CD4-positive, alpha-beta T cell (primary cell): Measurements from ENCODE around the gene MIR17HG. TPM values are rescaled to one million over a fixed set of nuclear protein-coding genes. Genes with fewer than 3 reads are reported as not detected.
"Not testable (repeated sequence)": the region's sequence is repeated elsewhere in the genome, so short reads cannot be mapped to it uniquely, and the experiment has no call there.

ENCODE experiments used
- ATAC-seq: fragments of 200-7000 bp; cut with Tn5 transposase; one replicate; pipeline ENCODE4 v1.10.0; 2022; ENCODE audit warnings: mild to moderate bottlenecking; ENCODE audit not compliant: poor library complexity
- CTCF ChIA-PET: fragments of 350-600 bp; sonication (Branson Sonifier 250); formaldehyde crosslinking; loops from one replicate; lab custom pipeline; 2021; ENCODE audit warnings: antibody characterized with exemption, inconsistent platforms; lab: Charles Lee
- POLR2A ChIA-PET: fragments of 350-600 bp; sonication (Branson Sonifier 250); formaldehyde crosslinking; loops from one replicate; lab custom pipeline; 2021; ENCODE audit warnings: antibody characterized with exemption, inconsistent platforms; lab: Charles Lee
- DNase-seq, 14 experiments: peaks; one replicate each; pipeline ENCODE4 v3.0.0-alpha.2; 2013 to 2020; ENCODE audit warnings: mixed read lengths in 2 of 14
- H3K27ac ChIP-seq, 2 donors: one replicate each; pipeline versions ENCODE4 v1.5.1 to v1.7.0; 2013; ENCODE audit warnings: low read length in 2 of 2, low read depth in 1 of 2, mild to moderate bottlenecking in 1 of 2
- H3K27me3 ChIP-seq, 2 experiments: 1 replicate in 1 of 2; 2 replicates in 1 of 2; pipeline versions ENCODE4 v1.6.1 to v1.7.0; 2013; ENCODE audit warnings: low read length in 2 of 2, control low read depth in 1 of 2, mild to moderate bottlenecking in 1 of 2, moderate library complexity in 1 of 2; ENCODE audit not compliant: insufficient read depth in 2 of 2, control insufficient read depth in 1 of 2
- H3K36me3 ChIP-seq: one replicate; pipeline ENCODE4 v1.6.1; 2013; ENCODE audit warnings: low read length, control low read depth; ENCODE audit not compliant: insufficient read depth
- H3K4me1 ChIP-seq: one replicate; pipeline ENCODE4 v1.6.1; 2013; ENCODE audit warnings: low read length, control low read depth; ENCODE audit not compliant: insufficient read depth
- H3K4me3 ChIP-seq: one replicate; pipeline ENCODE4 v1.5.1; 2013; ENCODE audit warnings: mild to moderate bottlenecking, low read length, moderate library complexity
- H3K9me3 ChIP-seq, 2 experiments: 1 replicate in 1 of 2; 2 replicates in 1 of 2; pipeline versions ENCODE4 v1.6.1 to v1.7.0; 2013; ENCODE audit warnings: low read length in 2 of 2, mild to moderate bottlenecking in 2 of 2, control low read depth in 1 of 2, moderate library complexity in 1 of 2; ENCODE audit not compliant: control insufficient read depth in 1 of 2, insufficient read depth in 1 of 2
- H3K27ac Mint-ChIP-seq: one replicate; pipeline ENCODE4 v1.8.0; 2020; ENCODE audit warnings: mixed read lengths
- H3K27me3 Mint-ChIP-seq: one replicate; pipeline ENCODE4 v1.8.0; 2021; ENCODE audit warnings: mixed read lengths
- H3K36me3 Mint-ChIP-seq: one replicate; pipeline ENCODE4 v1.8.0; 2021; ENCODE audit warnings: low read depth, mixed read lengths
- H3K4me1 Mint-ChIP-seq: one replicate; pipeline ENCODE4 v1.8.0; 2021; ENCODE audit warnings: low read depth, mixed read lengths
- H3K4me3 Mint-ChIP-seq: one replicate; pipeline ENCODE4 v1.8.0; 2020; ENCODE audit warnings: mild to moderate bottlenecking, mixed read lengths
- H3K9me3 Mint-ChIP-seq: one replicate; pipeline ENCODE4 v1.8.0; 2020; ENCODE audit warnings: mixed read lengths
- intact Hi-C, 2 experiments: fragments of 100-400 bp; cut with DNase I in 1 of 2; cut with micrococcal nuclease in 1 of 2; formaldehyde crosslinking; loops; one replicate each; pipeline versions ENCODE4 v1.15.1 to v1.9.0; 2023 to 2025; cut with DNase I, micrococcal nuclease
- total RNA-seq, 174 experiments: library from RNA in 2 of 174; stranded (reverse) in 2 of 174; gene quantifications; one replicate each; pipeline ENCODE4 v1.2.3 and lab custom pipeline; 2021 to 2026
- TF ChIP-seq, protein P1 (sequence below): fragments of 200-600 bp; IDR thresholded peaks from one replicate; pipeline ENCODE4 v1.8.0; 2022; ENCODE audit warnings: antibody characterized with exemption, mild to moderate bottlenecking

The MIR17HG gene
- total RNA-seq, 2 experiments from 2014 or later: 6.0 to 6.6 TPM

DNA sequence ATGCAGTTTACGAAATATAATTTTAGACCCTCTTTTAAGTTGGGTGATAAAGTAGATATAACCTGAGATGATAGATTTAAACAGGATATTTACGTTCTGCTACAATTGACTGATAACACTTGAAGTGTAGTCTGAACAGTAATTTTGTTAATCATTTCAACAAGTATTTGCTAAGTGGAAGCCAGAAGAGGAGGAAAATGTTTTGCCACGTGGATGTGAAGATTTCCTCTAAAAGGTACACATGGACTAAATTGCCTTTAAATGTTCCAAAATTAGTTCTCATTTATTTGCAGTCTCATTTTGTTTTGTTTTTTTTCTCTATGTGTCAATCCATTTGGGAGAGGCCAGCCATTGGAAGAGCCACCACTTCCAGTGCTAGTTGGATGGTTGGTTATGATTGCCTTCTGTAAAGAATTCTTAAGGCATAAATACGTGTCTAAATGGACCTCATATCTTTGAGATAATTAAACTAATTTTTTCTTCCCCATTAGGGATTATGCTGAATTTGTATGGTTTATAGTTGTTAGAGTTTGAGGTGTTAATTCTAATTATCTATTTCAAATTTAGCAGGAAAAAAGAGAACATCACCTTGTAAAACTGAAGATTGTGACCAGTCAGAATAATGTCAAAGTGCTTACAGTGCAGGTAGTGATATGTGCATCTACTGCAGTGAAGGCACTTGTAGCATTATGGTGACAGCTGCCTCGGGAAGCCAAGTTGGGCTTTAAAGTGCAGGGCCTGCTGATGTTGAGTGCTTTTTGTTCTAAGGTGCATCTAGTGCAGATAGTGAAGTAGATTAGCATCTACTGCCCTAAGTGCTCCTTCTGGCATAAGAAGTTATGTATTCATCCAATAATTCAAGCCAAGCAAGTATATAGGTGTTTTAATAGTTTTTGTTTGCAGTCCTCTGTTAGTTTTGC lies 2.8 kb downstream of the MIR17HG start:
- POLR2A ChIA-PET: interaction anchor here (1.4 kb wide), 1 partner anchor 10 kb away, joined by 5 read pairs; no protein-coding TSS in a partner anchor
- Histone ChIP-seq H3K27ac (no peak overlapping the region), H3K4me3 (no peak overlapping the region), H3K4me1 (peaks cover 16% of the 10 kb centered on the region), H3K27me3 (no peaks in the 10 kb centered on the region), H3K9me3 (no peaks in the 10 kb centered on the region), H3K36me3 (peaks cover 50% of the 10 kb centered on the region)
- H3K4me1 Mint-ChIP-seq: peaks cover 47% of the 10 kb centered on the region
- CTCF ChIA-PET: no interaction called here
- peak overlapping the region; percentile 92 for H3K4me3 Mint-ChIP-seq
- TF ChIP-seq, protein P1, sequence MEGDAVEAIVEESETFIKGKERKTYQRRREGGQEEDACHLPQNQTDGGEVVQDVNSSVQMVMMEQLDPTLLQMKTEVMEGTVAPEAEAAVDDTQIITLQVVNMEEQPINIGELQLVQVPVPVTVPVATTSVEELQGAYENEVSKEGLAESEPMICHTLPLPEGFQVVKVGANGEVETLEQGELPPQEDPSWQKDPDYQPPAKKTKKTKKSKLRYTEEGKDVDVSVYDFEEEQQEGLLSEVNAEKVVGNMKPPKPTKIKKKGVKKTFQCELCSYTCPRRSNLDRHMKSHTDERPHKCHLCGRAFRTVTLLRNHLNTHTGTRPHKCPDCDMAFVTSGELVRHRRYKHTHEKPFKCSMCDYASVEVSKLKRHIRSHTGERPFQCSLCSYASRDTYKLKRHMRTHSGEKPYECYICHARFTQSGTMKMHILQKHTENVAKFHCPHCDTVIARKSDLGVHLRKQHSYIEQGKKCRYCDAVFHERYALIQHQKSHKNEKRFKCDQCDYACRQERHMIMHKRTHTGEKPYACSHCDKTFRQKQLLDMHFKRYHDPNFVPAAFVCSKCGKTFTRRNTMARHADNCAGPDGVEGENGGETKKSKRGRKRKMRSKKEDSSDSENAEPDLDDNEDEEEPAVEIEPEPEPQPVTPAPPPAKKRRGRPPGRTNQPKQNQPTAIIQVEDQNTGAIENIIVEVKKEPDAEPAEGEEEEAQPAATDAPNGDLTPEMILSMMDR: no peak
- DNase-seq (no peak), ATAC-seq (no peak)
- H3K27ac Mint-ChIP-seq: peak overlapping the region; percentile 39
- intact Hi-C loops: loop anchor here (2.0 kb wide), 2 partner anchors 37 to 49 kb away; partner anchors contain the start of gene GPC5 (in 1 of the 2)
- peaks cover 66% of the 10 kb centered on the region for H3K36me3 Mint-ChIP-seq
- no peaks in the 10 kb centered on the region for H3K27me3 Mint-ChIP-seq
- H3K9me3 Mint-ChIP-seq: no peaks in the 10 kb centered on the region

DNA sequence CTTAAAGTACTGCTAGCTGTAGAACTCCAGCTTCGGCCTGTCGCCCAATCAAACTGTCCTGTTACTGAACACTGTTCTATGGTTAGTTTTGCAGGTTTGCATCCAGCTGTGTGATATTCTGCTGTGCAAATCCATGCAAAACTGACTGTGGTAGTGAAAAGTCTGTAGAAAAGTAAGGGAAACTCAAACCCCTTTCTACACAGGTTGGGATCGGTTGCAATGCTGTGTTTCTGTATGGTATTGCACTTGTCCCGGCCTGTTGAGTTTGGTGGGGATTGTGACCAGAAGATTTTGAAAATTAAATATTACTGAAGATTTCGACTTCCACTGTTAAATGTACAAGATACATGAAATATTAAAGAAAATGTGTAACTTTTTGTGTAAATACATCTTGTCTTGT lies 3.6 kb downstream of the MIR17HG start:
- Histone ChIP-seq H3K9me3 (no peaks in the 10 kb centered on the region), H3K36me3 (peaks cover 57% of the 10 kb centered on the region), H3K4me3 (no peak overlapping the region), H3K27me3 (no peaks in the 10 kb centered on the region), H3K27ac (no peak overlapping the region), H3K4me1 (peaks cover 16% of the 10 kb centered on the region)
- Mint-ChIP-seq H3K4me1 (peaks cover 47% of the 10 kb centered on the region), H3K36me3 (peaks cover 75% of the 10 kb centered on the region), H3K27me3 (no peaks in the 10 kb centered on the region), H3K9me3 (no peaks in the 10 kb centered on the region), H3K4me3 (peak overlapping the region; percentile 92), H3K27ac (peak overlapping the region; percentile 39)
- ChIA-PET CTCF (no interaction called here), POLR2A (no interaction called here)
- ATAC-seq (no peak), DNase-seq (no peak)
- TF ChIP-seq, protein P1: no peak
- intact Hi-C loops: no loop called here

DNA sequence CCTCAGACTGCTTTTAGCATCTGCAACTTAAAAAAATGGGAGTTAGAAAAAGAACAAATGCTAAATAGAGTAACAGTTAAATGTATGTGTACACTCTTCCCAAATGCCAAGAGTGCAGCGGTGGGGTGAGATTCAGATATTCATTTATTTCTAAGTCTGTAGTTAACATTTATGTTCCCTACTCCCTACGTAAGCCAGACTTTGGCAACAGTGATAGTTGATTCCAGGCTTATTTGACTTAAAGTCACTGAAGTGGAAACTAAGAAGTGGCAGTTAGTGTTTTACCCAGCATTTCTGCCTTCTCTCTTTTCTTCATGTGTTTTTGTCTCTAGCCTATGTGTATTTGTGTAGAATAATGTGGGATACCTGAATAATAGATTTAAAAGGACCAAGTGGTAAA lies 4.5 kb downstream of the MIR17HG start:
- Mint-ChIP-seq H3K27ac (no peak overlapping the region), H3K27me3 (no peaks in the 10 kb centered on the region), H3K36me3 (peaks cover 81% of the 10 kb centered on the region), H3K4me1 (peaks cover 48% of the 10 kb centered on the region), H3K4me3 (no peak overlapping the region), H3K9me3 (no peaks in the 10 kb centered on the region)
- ChIA-PET POLR2A (no interaction called here), CTCF (no interaction called here)
- DNase-seq (no peak), ATAC-seq (no peak)
- peaks cover 13% of the 10 kb centered on the region for H3K4me1 ChIP-seq
- intact Hi-C loops: no loop called here
- peaks cover 57% of the 10 kb centered on the region for H3K36me3 ChIP-seq
- H3K9me3 ChIP-seq: no peaks in the 10 kb centered on the region
- no peaks in the 10 kb centered on the region for H3K27me3 ChIP-seq
- TF ChIP-seq, protein P1: no peak
- H3K4me3 ChIP-seq: no peak overlapping the region
- H3K27ac ChIP-seq: no peak overlapping the region

DNA sequence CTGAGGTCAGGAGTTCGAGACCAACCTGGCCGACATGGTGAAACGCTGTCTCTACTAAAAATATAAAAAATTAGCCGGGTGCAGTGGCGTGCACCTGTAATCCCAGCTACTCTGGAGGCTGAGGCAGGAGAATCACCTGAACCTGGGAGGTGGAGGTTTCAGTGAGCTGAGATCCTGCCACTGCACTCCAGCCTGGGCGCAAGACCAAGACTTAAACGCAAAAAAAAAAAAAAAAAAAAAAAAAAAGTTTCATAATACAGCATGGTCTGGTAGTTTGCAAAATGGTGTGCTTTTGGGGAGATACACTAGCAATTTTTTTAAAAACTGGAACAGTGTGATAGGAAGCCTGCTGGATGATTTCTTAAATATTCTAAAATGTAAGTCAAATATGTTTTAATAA lies 5.4 kb downstream of the MIR17HG start:
- H3K27me3 ChIP-seq, CTCF ChIA-PET, POLR2A ChIA-PET: not testable (repeated sequence)

More for the DNA sequence above, 5.4 kb downstream of the MIR17HG start:
- H3K9me3 ChIP-seq, intact Hi-C loops, H3K27me3 Mint-ChIP-seq, H3K27ac Mint-ChIP-seq, H3K27ac ChIP-seq, ATAC-seq, H3K9me3 Mint-ChIP-seq, DNase-seq, H3K4me3 ChIP-seq: not testable (repeated sequence)
- Histone ChIP-seq H3K4me1 (peaks cover 10% of the 10 kb centered on the region), H3K36me3 (peaks cover 57% of the 10 kb centered on the region)
- H3K4me3 Mint-ChIP-seq: peak overlapping the region; percentile 35
- peaks cover 79% of the 10 kb centered on the region for H3K36me3 Mint-ChIP-seq
- peaks cover 53% of the 10 kb centered on the region for H3K4me1 Mint-ChIP-seq
